ENCODE measurements around the gene GRM2.
A peak's percentile ranks its signal among the peaks of the same experiment; 100 is the strongest.

Gene GRM2

GRCh38 chr3:51680663-51681230 is 26.1 kb upstream of the GRM2 start:
- DNase-seq, result peak in 1 of 2 donors; percentile 67

GRCh38 chr3:51681453-51681852 is 25.4 kb upstream of the GRM2 start:
- peak; percentile 70 to 72 for DNase-seq

- peak; percentile 82 to 94 for DNase-seq
Measured at GRCh38 chr3:51682079-51682478, 24.8 kb upstream of the GRM2 start.

GRCh38 chr3:51682526-51682925 is 24.3 kb upstream of the GRM2 start:
- no peak for DNase-seq

GRCh38 chr3:51683566-51683965 is 23.3 kb upstream of the GRM2 start:
- DNase-seq, result no peak

GRCh38 chr3:51684971-51685751 is 21.7 kb upstream of the GRM2 start:
- no peak for DNase-seq

GRCh38 chr3:51686056-51686455 is 20.8 kb upstream of the GRM2 start:
- DNase-seq, result no peak

GRCh38 chr3:51686512-51687215 is 20.2 kb upstream of the GRM2 start:
- peak; percentile 59 to 82 for DNase-seq

GRCh38 chr3:51687431-51688205 is 19.2 kb upstream of the GRM2 start:
- DNase-seq, result no peak

GRCh38 chr3:51688206-51688600 is 18.7 kb upstream of the GRM2 start:
- DNase-seq, result no peak

GRCh38 chr3:51691021-51691420 is 15.8 kb upstream of the GRM2 start:
- no peak for DNase-seq

- no peak for DNase-seq
Measured at GRCh38 chr3:51691949-51692348, 14.9 kb upstream of the GRM2 start.

- DNase-seq, result no peak
Measured at GRCh38 chr3:51692980-51693395, 13.9 kb upstream of the GRM2 start.

- DNase-seq, result no peak
Measured at GRCh38 chr3:51696954-51697353, 9.9 kb upstream of the GRM2 start.

- DNase-seq, result no peak
Measured at GRCh38 chr3:51698209-51698608, 8.7 kb upstream of the GRM2 start.

GRCh38 chr3:51700403-51700802 is 6.5 kb upstream of the GRM2 start:
- DNase-seq, result no peak

GRCh38 chr3:51702156-51702555 is 4.7 kb upstream of the GRM2 start:
- no peak for DNase-seq

- no peak for DNase-seq
Measured at GRCh38 chr3:51703068-51703760, 3.7 kb upstream of the GRM2 start.

GRCh38 chr3:51703761-51704510 is 2.9 kb upstream of the GRM2 start:
- DNase-seq, result no peak

GRCh38 chr3:51704511-51704950 is 2.3 kb upstream of the GRM2 start:
- no peak for DNase-seq

GRCh38 chr3:51705276-51706020 is 1.4 kb upstream of the GRM2 start:
- no peak for DNase-seq

Measured in inflammatory macrophage treated with lipopolysaccharide for 1 hour (primary cell).